ENCODE measurements around the gene ASIC2. TPM values are rescaled to one million over a fixed set of nuclear protein-coding genes. Genes with fewer than 3 reads are reported as not detected.

Gene ASIC2
- total RNA-seq, 1 experiment from 2014 or later, result 0.09 TPM

- POLR2A ChIA-PET (ENCODE audit: unreplicated experiment), result interaction anchor here (0.7 kb wide), 1 partner anchor 316 kb away, joined by 11 read pairs; no protein-coding TSS in a partner anchor
- BruUV-seq (replicated peaks), result no TSS peak
Measured at GRCh38 chr17:33225509-33225908, 67.6 kb downstream of the ASIC2 start.

GRCh38 chr17:33220036-33220435 is 73.1 kb downstream of the ASIC2 start:
- ChIA-PET CTCF (no interaction called here), POLR2A (ENCODE audit: unreplicated experiment) (no interaction called here)
- Histone ChIP-seq H3K9me2 (ENCODE audit: insufficient read depth) (no peaks in the 10 kb centered on the region), H3F3A (ENCODE audit: insufficient read depth, low read depth) (no peaks in the 10 kb centered on the region), H3K4me3 (no peak overlapping the region), H3K79me2 (ENCODE audit: low read depth) (no peaks in the 10 kb centered on the region), H3K4me2 (no peak overlapping the region), H3K27ac (no peak overlapping the region), H3K27me3 (ENCODE audit: insufficient read depth, low read depth) (peaks cover 60% of the 10 kb centered on the region), H3K36me3 (ENCODE audit: low read depth) (no peaks in the 10 kb centered on the region), H2AFZ (no peak overlapping the region), H3K4me1 (replicated peaks; ENCODE audit: insufficient read depth) (no peaks in the 10 kb centered on the region), H4K20me1 (ENCODE audit: insufficient read depth) (no peaks in the 10 kb centered on the region; the same call in 1 of the 2 replicates), H3K9me3 (ENCODE audit: insufficient read depth, low read depth) (no peaks in the 10 kb centered on the region)
- TF ChIP-seq EZH2 (IDR thresholded peaks at IDR 0.05; ENCODE audit: low read depth) (no peak), CTCF (conservative IDR thresholded peaks at IDR 0.05) (no peak)
- no peak for DNase-seq
- no TSS peak for BruUV-seq (replicated peaks)
- intact Hi-C loops (cut with micrococcal nuclease; ENCODE audit: unreplicated experiment), result no loop called here

More at GRCh38 chr17:33225509-33225908, 67.6 kb downstream of the ASIC2 start:
- H3F3A ChIP-seq (ENCODE audit: insufficient read depth, low read depth), result no peaks in the 10 kb centered on the region
- peak in 1 of 2 experiments; percentile 17 for DNase-seq
- no peak overlapping the region for H3K4me2 ChIP-seq
- TF ChIP-seq EZH2 (IDR thresholded peaks at IDR 0.05; ENCODE audit: low read depth) (no peak), CTCF (conservative IDR thresholded peaks at IDR 0.05) (no peak)
- H4K20me1 ChIP-seq (ENCODE audit: insufficient read depth), result no peaks in the 10 kb centered on the region
- no peaks in the 10 kb centered on the region for H3K9me3 ChIP-seq (ENCODE audit: insufficient read depth, low read depth)
- intact Hi-C loops (cut with micrococcal nuclease; ENCODE audit: unreplicated experiment), result no loop called here
- no peak overlapping the region for H3K27ac ChIP-seq
- H3K4me1 ChIP-seq (replicated peaks; ENCODE audit: insufficient read depth), result no peaks in the 10 kb centered on the region
- H3K36me3 ChIP-seq (ENCODE audit: low read depth), result no peaks in the 10 kb centered on the region
- CTCF ChIA-PET, result no interaction called here
- H3K9me2 ChIP-seq (ENCODE audit: insufficient read depth), result no peaks in the 10 kb centered on the region
- H3K79me2 ChIP-seq (ENCODE audit: low read depth), result no peaks in the 10 kb centered on the region
- H3K27me3 ChIP-seq (ENCODE audit: insufficient read depth, low read depth), result peaks cover 10% of the 10 kb centered on the region; the same call in 1 of the 2 replicates
- H3K4me3 ChIP-seq, result no peak overlapping the region
- H2AFZ ChIP-seq, result no peak overlapping the region

GRCh38 chr17:33218698-33219601 is 74.1 kb downstream of the ASIC2 start:
- Histone ChIP-seq H3K4me2 (no peak overlapping the region), H3K4me3 (no peak overlapping the region), H3K4me1 (replicated peaks; ENCODE audit: insufficient read depth) (no peaks in the 10 kb centered on the region), H3K9me2 (ENCODE audit: insufficient read depth) (no peaks in the 10 kb centered on the region), H3K36me3 (ENCODE audit: low read depth) (no peaks in the 10 kb centered on the region), H3K27me3 (ENCODE audit: insufficient read depth, low read depth) (peaks cover 68% of the 10 kb centered on the region), H4K20me1 (ENCODE audit: insufficient read depth) (no peaks in the 10 kb centered on the region; the same call in 1 of the 2 replicates), H3F3A (ENCODE audit: insufficient read depth, low read depth) (no peaks in the 10 kb centered on the region), H3K9me3 (ENCODE audit: insufficient read depth, low read depth) (no peaks in the 10 kb centered on the region), H2AFZ (no peak overlapping the region), H3K79me2 (ENCODE audit: low read depth) (no peaks in the 10 kb centered on the region), H3K27ac (no peak overlapping the region)
- intact Hi-C loops (cut with micrococcal nuclease; ENCODE audit: unreplicated experiment), result no loop called here
- no TSS peak for BruUV-seq (replicated peaks)
- ChIA-PET POLR2A (ENCODE audit: unreplicated experiment) (no interaction called here), CTCF (no interaction called here)
- no peak for DNase-seq
- TF ChIP-seq CTCF (conservative IDR thresholded peaks at IDR 0.05) (no peak), EZH2 (IDR thresholded peaks at IDR 0.05; ENCODE audit: low read depth) (no peak)
